Colonic mucosa (tissue), 4 donors: ENCODE results near the gene TBC1D22A. TPM values are rescaled to one million over a fixed set of nuclear protein-coding genes. Genes with fewer than 3 reads are reported as not detected.

Experiments
- DNase-seq: peaks from one replicate; pipeline ENCODE4 v3.0.0-alpha.2; 2020
- H3K27ac ChIP-seq: fragments of 200-600 bp; one replicate; pipeline ENCODE4 v1.8.0; 2021
- H3K27me3 ChIP-seq: fragments of 200-600 bp; one replicate; pipeline ENCODE4 v1.8.0; 2021
- H3K36me3 ChIP-seq: fragments of 200-600 bp; one replicate; pipeline ENCODE4 v1.8.0; 2021
- H3K4me1 ChIP-seq: fragments of 200-600 bp; one replicate; pipeline ENCODE4 v1.8.0; 2021; ENCODE audit warnings: mild to moderate bottlenecking
- H3K4me3 ChIP-seq: fragments of 200-600 bp; one replicate; pipeline ENCODE4 v1.8.0; 2021
- H3K9ac ChIP-seq, 2 donors: one replicate each; pipeline ENCODE4 v1.7.0; 2013; ENCODE audit warnings: control low read depth in 2 of 2, low read depth in 2 of 2, low read length in 2 of 2
- H3K9me3 ChIP-seq: fragments of 200-600 bp; one replicate; pipeline ENCODE4 v1.8.0; 2021
- intact Hi-C: fragments of 100-400 bp; cut with DNase I; formaldehyde crosslinking; loops from one replicate; pipeline ENCODE4 v1.14.1; 2022
- total RNA-seq, 2 donors: library from RNA; stranded (reverse); fragmentation: NEBNext Ultra II Directional in 1 of 2; extraction: Animal tissue kit (Norgen Biotek cat#: 25700) in 1 of 2; gene quantifications; one replicate each; pipeline ENCODE4 v1.2.1, GENCODE V29; 2021
- TF ChIP-seq, protein P1 (sequence below): fragments of 200-600 bp; IDR thresholded peaks from one replicate; pipeline ENCODE4 v1.8.0; 2022; ENCODE audit warnings: antibody characterized with exemption, mild to moderate bottlenecking
- donor health status: healthy.
- donor health status: DM: no; HTN: no; CAD: no.
- donor health status: DM: no; HTN: no; CAD: no.

The TBC1D22A gene
- total RNA-seq, 2 donors from 2014 or later, result 34.2 to 36.4 TPM

- peaks cover 3% of the 10 kb centered on the region for H3K4me1 ChIP-seq
- no peaks in the 10 kb centered on the region for H3K9me3 ChIP-seq
- no peaks in the 10 kb centered on the region for H3K27me3 ChIP-seq
- H3K36me3 ChIP-seq, result no peaks in the 10 kb centered on the region
- intact Hi-C loops, result no loop called here
- H3K4me3 ChIP-seq, result no peak overlapping the region
- DNase-seq, result no peak
- H3K9ac ChIP-seq, result no peak overlapping the region
- TF ChIP-seq, protein P1, sequence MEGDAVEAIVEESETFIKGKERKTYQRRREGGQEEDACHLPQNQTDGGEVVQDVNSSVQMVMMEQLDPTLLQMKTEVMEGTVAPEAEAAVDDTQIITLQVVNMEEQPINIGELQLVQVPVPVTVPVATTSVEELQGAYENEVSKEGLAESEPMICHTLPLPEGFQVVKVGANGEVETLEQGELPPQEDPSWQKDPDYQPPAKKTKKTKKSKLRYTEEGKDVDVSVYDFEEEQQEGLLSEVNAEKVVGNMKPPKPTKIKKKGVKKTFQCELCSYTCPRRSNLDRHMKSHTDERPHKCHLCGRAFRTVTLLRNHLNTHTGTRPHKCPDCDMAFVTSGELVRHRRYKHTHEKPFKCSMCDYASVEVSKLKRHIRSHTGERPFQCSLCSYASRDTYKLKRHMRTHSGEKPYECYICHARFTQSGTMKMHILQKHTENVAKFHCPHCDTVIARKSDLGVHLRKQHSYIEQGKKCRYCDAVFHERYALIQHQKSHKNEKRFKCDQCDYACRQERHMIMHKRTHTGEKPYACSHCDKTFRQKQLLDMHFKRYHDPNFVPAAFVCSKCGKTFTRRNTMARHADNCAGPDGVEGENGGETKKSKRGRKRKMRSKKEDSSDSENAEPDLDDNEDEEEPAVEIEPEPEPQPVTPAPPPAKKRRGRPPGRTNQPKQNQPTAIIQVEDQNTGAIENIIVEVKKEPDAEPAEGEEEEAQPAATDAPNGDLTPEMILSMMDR, result no peak
- no peak overlapping the region for H3K27ac ChIP-seq
These were observed 44.3 kb downstream of the TBC1D22A start for GRCh38 chr22:46806794-46807193.

GRCh38 chr22:46807458-46807857 lies 45.0 kb downstream of the TBC1D22A start:
- H3K9ac ChIP-seq, result no peak overlapping the region
- no peak for DNase-seq
- peaks cover 3% of the 10 kb centered on the region for H3K4me1 ChIP-seq
- H3K27ac ChIP-seq, result no peak overlapping the region
- H3K27me3 ChIP-seq, result no peaks in the 10 kb centered on the region
- H3K9me3 ChIP-seq, result no peaks in the 10 kb centered on the region
- H3K4me3 ChIP-seq, result no peak overlapping the region
- TF ChIP-seq, protein P1, result no peak
- intact Hi-C loops, result no loop called here
- H3K36me3 ChIP-seq, result no peaks in the 10 kb centered on the region

- Histone ChIP-seq H3K4me1 (no peaks in the 10 kb centered on the region), H3K27ac (no peak overlapping the region), H3K36me3 (no peaks in the 10 kb centered on the region), H3K9ac (no peak overlapping the region), H3K9me3 (no peaks in the 10 kb centered on the region), H3K27me3 (no peaks in the 10 kb centered on the region), H3K4me3 (no peak overlapping the region)
- TF ChIP-seq, protein P1, result no peak
- no peak for DNase-seq
- intact Hi-C loops, result no loop called here
These were observed 46.9 kb downstream of the TBC1D22A start for GRCh38 chr22:46809153-46809885.

- no peaks in the 10 kb centered on the region for H3K27me3 ChIP-seq
- no peak for DNase-seq
These were observed 48.7 kb downstream of the TBC1D22A start for GRCh38 chr22:46810856-46811786.

DNA sequence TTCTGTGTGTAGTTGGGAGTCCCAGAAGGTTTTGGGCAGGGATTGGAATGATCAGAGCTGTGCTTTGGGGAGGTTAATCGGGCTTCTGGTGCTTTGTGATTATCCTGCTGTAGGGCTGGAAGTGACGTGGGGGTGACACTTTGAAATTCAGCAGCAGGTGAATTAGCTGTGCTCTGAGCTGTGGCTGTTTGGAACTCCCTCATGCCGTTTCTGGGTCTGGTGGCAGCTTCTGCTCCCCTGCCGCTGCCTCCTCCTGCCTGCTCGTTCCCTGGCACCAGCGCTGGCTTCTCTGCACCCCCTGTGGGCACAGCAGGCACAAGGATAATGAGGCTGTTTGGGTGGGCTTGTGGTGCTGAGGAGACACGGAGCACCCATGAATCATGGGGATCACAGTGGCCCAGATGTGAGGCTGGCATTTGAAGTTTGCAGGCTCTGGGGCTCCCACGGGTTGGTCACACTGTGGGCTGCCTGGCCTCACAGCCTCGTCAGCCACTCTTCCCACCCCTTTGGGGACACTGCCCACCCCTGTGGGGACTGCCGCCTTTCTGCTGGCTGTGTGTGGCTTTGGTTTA lies 49.7 kb downstream of the TBC1D22A start:
- no peaks in the 10 kb centered on the region for H3K27me3 ChIP-seq
- intact Hi-C loops, result no loop called here

More at GRCh38 chr22:46810856-46811786, 48.7 kb downstream of the TBC1D22A start:
- H3K4me1 ChIP-seq, result no peaks in the 10 kb centered on the region
- TF ChIP-seq, protein P1, result no peak
- no peak overlapping the region for H3K9ac ChIP-seq
- no peak overlapping the region for H3K27ac ChIP-seq
- no peaks in the 10 kb centered on the region for H3K9me3 ChIP-seq
- no peak overlapping the region for H3K4me3 ChIP-seq
- no peaks in the 10 kb centered on the region for H3K36me3 ChIP-seq
- intact Hi-C loops, result no loop called here

More for the DNA sequence above, 49.7 kb downstream of the TBC1D22A start:
- Histone ChIP-seq H3K9ac (no peak overlapping the region), H3K9me3 (no peaks in the 10 kb centered on the region), H3K4me3 (no peak overlapping the region), H3K4me1 (peaks cover 5% of the 10 kb centered on the region), H3K27ac (no peak overlapping the region), H3K36me3 (no peaks in the 10 kb centered on the region)
- TF ChIP-seq, protein P1, result no peak
- no peak for DNase-seq
